Upper lobe of left lung (tissue), 4 donors: ENCODE measurements around the gene GDF2.

Source experiments
- CTCF ChIP-seq, 6 experiments: fragments of 450-650 bp in 4 of 6; fragments of 200-600 bp in 2 of 6; sonication (generic) in 2 of 6; IDR thresholded peaks; one replicate each; pipeline ENCODE4 v1.5.1; 2016 to 2019; ENCODE audit warnings: antibody characterized with exemption in 6 of 6
- EP300 ChIP-seq, 4 donors: sonication (generic); formaldehyde crosslinking; IDR thresholded peaks; one replicate each; pipeline ENCODE4 v1.5.1; 2017; ENCODE audit warnings: antibody characterized with exemption in 4 of 4, control low read depth in 2 of 4
- POLR2A ChIP-seq, 4 donors: fragments of 450-650 bp; IDR thresholded peaks; one replicate each; pipeline ENCODE4 v1.5.1; 2016 to 2017; ENCODE audit warnings: antibody characterized with exemption in 4 of 4, mild to moderate bottlenecking in 2 of 4
- POLR2AphosphoS5 ChIP-seq, 2 donors: sonication (generic); formaldehyde crosslinking; IDR thresholded peaks; one replicate each; pipeline ENCODE4 v1.5.1; 2017; ENCODE audit warnings: antibody characterized with exemption in 2 of 2

- TF ChIP-seq POLR2A (IDR thresholded peaks at IDR 0.05) (no peak), CTCF (IDR thresholded peaks at IDR 0.05) (no peak), POLR2AphosphoS5 (IDR thresholded peaks at IDR 0.05) (no peak), EP300 (IDR thresholded peaks at IDR 0.05) (no peak)
Measured at GRCh38 chr10:47279276-47279675, 43.0 kb upstream of the GDF2 start.
